GM18867 (cell line): ENCODE data around the gene PGAM5.

ENCODE experiments used
- ATAC-seq: cut with Tn5 transposase; IDR thresholded peaks from one replicate; pipeline ENCODE4 v1.9.1; 2021; ENCODE audit warnings: mild to moderate bottlenecking, moderate library complexity; ENCODE audit not compliant: unreplicated experiment

Gene PGAM5

DNA sequence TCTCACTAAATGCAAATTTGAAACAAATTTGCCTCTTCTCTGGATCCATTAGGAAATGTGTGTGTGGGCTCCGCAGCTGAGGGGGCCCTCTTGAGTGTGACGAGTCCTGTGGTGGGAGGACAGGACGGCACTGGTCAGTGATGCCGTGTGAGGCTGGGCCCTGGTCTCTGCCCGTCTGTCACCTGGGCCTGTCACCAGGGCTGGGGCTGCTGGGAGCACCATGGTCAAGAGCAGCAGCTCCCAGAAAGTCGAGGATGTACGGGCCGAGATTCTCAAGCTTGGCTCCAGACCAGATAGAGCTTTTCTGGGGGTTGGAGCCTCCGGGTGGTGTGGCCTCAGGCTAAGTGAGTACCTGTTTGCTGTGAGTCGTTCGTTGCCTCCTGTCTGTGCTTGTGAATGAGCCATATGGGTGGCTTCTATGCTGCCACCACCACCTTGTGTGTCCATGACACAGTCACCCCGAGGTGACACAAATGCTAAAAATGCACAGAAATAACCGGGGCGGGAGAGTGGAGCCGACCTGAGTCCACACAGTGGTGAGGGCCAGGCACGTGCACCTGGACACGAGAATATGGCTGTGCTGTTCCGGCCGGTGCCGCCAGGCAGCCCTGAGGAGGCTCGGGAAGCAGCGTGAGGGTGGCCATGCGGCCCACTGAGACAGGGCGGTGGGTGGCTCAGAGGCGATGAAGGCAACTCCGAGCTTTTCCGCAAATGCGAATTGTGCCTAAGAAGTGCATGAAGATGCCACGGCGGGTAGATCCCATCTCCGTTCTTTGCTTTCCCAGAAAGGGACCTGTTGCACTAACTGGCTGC lies 8.7 kb downstream of the PGAM5 start:
- ATAC-seq, result no peak

DNA sequence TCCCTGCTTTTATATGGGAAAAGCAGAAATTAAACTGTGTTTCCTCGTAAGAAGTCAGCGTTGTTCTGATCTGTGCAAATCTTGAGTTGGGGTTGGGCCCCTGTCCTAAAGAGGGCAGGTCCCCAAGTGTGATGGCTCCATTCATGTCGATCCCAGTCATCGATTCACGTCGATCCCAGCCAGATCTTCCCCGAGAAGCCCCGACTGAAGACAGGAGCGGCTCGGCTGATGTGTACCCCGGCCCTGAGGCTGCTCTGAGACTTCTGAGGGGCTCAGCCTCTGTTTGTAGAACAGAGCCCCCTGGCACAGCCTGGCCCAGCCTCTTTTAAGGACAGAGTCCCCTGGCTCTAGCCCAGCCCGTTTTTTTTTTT lies 9.3 kb downstream of the PGAM5 start:
- ATAC-seq, result no peak

DNA sequence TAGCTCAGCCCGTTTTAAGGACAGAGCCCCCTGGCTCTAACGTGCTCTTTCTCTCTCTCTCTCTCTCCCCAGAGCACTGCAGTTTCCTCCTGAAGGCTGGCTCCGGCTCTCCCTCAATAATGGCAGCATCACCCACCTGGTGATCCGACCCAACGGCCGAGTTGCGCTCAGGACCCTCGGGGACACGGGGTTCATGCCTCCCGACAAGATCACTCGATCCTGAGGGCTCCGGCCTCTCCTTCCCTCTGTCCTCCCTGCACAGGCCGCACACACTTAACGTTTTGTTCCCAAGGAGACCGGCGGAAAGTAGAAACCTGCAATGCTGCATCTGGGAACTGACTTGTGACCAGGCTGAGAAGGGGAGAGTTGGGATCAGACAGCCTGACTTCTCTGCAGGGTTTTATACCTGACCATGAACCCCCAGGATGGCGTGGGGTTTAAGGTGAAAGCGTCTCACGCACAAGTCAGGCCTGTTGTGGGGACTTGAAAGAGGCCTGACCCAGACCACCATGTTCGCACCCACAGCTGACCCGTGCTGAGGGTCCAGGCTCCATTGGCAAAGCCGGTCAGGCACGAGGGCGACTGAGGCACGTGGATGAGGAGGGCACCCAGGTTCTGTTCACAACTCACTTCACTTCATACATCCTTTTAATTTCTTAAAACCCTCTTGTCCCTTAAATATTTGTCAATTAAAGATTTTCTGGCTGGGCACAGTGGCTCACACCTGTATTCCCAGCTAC lies 10.1 kb downstream of the PGAM5 start:
- ATAC-seq, result no peak

DNA sequence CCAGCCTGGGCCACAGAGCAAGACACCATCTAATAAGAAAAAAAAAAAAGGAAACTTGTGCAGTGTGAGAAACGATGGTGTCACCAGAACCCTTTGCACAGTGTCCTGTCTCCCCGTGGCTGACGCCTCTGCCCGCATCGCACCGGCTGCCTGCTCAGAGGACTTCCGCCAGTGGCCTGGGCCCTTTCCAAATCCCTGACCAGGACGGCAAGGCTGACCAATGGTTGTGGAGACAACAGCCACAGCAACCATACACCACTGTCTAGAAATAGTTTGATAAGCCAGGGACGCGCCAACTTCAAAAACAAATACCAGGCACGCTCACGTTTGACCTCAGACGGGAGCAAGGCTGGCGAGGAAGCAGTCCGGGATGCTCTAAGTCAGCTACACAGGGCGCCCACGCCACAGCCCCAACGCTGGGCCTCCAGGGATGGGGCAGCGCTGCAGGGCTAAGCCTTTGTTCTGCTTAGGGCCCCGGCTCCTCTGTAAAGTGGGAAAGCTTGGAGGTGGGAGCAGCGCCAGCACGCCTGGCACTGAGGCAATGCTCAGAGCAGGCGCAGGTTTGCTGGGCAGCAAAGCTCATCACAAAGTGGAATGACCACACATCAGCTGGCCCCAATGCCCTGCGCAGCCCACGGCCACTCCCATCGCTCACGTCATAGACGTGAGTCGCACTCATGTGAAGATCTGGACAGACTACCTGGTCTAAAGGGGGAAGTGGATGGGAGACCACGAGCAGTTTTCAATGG lies 12.5 kb downstream of the PGAM5 start:
- no peak for ATAC-seq

DNA sequence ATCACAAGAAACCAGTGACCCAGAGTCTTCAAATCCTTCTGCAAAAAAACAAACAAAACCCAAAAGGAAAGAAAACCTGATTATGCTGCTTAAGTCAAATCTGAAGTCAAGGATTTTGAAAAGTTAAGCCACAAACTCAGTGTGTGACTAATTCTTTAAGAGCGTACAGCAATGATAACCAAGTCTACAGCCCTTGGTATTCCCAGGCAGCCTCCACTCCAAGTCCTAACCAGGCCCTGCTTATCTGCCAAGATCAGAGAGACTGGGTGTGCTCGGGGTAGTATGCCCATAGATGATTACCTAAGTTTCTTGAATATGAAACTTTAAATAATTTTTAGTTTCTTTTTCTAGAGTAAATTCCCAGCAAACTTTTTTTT lies 13.1 kb downstream of the PGAM5 start:
- ATAC-seq, result no peak

DNA sequence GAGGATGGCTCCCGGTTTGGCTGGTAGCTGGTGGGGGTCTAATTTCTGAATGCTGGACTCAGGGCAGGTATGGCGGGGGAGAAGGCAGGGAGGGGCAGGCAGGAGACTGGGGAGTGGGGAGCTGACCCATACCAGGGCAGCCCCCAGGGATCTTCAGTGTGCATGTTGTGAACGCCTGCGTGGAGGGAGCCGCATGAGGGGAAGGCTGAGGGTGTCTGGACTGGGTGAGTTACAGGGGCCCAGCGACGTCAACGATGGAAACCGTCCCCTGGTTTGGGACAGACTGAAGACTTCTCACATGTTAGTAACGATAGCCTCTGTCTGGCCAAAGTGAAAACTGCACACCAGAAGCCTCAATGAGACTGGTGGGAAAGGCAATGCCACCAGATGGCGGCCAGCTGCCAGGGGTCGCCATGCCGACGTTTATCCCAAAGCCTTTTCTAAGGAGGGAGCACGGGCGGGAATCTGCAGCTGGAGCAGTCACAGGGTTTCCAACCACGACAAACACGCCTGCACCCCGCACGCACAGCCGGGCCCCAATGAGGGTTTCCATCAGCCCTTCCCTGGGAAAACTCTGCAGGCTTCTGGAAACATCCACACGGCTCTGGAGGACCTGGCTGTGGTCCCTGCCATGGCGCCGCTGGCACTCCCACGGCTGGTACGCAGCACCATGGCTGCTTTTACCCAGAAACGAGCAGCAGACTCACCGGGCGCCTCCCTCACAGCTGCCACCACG lies 14.0 kb downstream of the PGAM5 start:
- no peak for ATAC-seq

DNA sequence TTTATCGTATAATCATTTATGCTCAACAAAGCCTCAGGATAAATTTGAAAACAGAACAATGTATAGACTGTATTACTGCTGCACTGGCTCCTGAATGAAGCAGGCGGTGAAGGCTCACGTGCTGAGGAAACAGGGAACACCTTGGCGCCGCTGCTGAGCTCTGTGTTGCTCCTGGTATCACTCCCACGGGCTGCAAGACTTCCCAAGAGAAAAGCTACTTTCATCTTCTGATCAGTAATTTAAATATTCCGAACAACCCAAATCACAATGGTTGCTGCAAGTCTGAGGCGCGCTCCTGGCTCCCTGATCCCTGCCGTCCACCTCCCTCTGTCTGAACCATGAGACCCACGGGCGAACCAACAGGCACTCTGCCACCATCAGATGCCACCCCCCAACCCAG lies 15.7 kb downstream of the PGAM5 start:
- ATAC-seq, result no peak

DNA sequence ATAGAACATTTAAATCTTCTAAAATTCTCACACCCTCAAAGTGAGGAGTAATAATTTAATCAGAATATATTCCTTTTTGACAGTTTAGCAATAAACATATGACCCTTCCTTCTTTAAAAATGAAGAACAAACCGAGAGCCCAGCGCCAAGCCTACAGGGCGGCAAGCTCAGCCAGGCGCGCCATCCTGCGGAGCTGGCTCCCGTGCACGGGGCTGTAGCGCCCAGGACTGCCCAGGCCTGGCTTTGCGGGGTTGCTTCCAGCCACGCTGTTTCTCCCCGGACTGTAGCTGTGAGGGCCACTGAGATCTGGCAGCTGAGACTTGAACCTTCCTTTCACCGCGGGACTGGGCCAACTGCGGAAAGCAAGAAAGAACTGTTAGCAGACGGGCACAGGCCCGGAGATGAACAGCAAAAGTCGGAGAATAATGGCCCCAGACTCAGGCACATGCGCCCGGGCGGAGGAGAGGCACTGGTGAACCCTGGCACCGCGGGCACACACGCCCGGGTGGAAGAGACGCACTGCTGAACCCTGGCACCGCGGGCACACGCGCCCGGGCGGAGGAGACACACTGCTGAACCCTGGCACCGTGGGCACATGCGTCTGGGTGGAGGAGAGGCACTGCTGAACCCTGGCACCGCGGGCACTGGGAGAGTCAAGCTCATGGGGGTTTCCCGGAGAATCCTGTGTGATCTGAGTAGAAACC lies 16.6 kb downstream of the PGAM5 start:
- ATAC-seq, result no peak

DNA sequence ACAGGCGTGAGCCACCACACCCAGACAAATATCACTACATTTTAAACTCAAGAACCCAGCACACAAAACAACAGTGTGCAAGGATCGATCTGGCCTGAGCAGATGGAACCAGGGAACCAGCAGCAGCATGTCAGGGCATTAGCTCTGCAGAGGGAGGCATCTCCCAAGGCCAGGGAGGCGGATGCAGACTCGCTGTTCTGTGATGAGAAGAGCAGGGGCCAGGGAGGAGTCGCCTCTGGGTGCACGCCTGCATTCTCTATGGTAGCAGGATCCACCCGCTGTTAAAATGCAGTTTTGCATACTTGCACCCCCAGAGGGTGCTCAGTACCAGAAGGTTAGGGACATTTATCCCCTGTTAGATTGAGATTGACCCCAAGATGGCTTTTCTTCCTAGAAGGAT lies 17.9 kb downstream of the PGAM5 start:
- no peak for ATAC-seq

DNA sequence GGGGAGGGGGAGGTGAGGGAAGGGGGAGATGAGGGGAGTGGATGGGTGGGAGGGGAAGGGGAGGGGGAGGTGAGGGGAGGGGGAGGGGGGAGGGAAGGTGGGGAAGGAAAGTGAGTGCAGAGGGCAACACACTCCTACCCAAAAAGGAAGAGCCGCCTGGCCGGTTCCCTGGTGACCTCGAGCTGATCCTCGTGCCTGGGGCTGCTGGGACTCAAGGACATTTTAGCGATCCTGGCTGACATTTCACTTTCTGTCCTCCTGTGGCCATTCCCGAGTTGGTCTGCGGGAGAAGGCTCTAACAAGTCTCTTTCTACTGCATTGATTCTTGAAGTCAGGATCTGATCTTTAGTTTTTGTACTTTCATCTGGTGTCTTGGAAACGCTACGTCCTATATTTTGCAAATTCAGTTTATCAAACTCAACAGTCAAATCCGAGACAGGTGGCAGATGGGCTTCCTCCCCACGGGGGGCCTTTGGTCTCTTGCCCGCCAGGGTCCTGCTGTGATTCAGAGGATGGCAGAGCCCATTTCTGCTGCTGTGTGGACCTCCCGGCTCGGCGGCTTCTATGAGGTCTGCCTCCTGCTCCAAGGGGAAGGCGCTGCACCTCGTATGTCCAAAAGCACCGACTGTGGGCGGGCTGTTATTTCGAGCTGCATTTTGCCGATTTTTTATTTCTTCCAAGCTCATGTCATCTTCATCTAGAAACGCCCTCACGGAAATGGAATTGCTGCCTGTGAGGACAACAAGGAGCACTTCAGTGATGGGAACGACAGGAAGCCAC lies 19.1 kb downstream of the PGAM5 start:
- no peak for ATAC-seq

DNA sequence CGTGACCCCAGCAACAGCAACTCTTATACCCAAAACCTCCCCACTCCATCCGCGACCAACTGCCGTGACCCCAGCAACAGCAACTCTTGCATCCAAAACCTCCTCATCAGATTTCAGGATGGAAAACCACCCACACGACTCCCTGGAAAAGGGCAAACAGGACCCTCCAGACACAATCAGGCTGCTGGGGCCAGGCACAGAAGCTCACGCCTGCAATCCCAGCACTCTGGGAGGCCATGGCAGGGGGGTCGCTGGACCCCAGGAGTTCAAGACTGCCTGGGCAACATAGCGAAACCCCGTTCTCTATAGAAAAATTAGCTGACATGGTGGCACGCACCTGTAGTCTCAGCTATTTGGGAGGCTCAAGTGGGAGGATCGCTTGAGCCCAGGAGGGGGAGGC lies 19.7 kb downstream of the PGAM5 start:
- no peak for ATAC-seq

DNA sequence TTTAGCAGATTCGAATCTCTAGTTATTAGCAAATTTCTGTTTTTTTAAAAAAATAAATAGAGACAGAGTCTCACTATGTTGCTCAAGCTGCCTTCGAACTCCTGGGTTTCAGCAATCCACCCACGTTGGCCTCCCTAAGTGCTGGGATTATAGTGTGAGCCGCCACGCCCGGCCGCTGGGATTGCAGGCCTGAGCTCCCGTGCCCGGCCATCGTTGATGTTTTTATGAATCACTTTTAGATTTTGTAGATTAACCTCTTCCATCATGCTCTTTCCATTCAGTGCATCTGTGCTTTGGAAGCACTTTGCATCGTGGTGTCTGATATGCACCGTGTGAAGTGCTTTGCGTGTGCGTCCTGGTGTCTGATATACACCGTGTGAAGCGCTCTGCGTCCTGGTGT lies 20.9 kb downstream of the PGAM5 start:
- ATAC-seq, result no peak

DNA sequence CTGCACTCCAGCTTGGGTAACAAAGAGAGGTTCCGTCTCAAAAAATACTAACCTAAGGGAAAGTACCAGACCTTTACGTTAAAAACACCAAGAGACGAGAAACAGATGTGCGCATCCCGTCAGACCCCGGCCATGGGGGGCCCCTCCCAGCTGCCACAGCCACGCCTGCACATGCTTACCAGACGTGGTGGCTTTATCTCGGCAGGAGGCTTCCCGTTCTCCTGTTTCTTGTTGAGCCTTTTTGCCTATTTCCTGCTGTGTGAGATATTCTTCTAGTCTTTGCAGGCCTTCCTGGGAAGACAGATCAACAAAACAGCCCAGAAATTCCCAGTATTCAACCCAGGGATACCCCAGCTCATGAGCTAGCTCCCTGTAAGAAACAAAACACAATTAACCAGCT lies 23.6 kb downstream of the PGAM5 start:
- no peak for ATAC-seq

DNA sequence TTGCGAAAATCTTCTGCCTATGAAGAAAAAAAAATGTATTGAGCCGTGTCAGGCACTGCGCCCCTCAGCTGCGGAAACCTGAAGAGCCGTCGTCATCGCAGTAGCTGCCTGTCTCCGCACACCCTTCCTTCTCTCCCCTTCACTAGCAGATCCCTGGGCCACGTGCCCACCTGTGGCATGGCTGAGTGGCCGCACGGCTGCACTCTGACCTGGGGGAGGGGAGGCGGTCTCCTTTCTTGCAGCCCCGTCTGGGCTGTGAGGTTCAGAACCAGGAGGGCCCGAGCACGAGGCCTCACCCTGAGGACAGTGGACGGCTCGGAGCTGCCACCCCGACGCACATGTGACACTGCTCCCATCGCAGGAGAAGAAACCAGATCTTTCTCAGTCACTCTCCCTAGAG lies 24.9 kb downstream of the PGAM5 start:
- ATAC-seq, result no peak

DNA sequence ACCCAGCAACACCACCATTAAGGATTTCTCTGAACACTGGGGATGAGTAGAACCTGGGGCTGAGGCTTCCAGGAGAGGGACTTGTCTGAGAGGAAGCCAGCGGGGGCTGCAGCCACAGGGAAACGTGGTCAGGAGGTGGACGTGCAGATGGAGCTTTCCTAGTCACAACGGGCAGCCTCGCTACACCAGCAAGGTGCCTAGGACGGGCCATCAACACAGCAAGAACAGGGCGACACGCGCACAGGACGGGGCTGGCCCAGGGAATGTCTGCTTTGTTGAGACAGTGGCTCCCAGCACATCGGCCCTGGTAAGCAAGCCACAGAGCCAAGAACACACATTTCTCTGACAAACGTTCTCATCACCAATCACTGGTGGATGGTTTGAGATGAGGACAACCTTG lies 25.7 kb downstream of the PGAM5 start:
- no peak for ATAC-seq

DNA sequence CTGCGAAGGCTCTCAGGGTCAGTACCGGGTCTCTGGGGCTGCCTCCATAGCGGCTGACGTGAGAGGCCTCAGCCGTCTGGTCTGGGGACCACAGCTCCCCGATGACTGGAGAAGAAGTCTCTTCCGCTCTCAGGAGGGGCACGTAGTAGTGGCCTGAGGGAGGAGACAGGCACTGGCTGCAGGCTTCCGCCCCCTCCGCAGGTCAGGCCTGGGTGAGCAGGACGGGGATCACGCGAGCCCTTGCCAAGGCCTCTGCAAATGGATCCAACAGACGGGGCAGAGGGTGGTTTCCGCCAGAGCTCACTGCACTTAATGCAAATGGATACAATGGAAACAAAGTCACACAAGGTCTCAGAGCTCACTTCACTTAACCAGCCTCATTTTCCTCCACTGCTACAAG lies 26.3 kb downstream of the PGAM5 start:
- ATAC-seq, result no peak

DNA sequence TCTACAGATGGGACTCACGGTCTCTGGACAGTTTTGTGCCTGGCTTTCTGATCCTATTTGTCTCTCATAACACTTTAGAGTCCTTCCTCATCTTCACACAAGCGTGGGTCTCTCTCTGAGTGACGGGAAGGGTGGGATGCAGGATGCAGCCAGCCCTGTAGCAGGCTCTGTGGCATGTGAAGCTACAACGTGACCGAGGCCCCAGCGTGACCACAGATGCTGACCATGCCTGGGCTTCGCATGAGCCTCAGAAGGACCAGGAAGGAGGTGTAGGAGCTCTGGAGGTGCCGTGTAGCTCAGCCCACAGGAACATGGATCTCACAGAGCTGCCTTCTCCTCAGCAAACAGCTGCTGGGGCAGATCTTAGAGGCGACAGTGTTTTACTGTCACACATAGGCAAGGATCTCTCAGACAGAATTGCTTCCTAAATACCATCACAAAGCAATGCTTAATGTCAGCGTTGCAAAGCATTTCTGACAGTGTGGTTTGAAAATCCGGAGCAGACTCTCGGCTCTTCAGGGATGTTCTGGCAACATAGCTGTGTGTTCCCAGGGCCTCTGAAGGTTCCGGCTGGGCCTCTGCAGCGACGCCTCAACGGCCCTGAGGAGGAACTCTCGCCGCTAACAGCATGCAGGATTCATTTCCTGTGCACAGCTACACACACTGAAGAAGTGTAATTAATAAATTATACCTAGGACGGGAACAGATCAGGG lies 29.1 kb downstream of the PGAM5 start:
- ATAC-seq, result no peak

DNA sequence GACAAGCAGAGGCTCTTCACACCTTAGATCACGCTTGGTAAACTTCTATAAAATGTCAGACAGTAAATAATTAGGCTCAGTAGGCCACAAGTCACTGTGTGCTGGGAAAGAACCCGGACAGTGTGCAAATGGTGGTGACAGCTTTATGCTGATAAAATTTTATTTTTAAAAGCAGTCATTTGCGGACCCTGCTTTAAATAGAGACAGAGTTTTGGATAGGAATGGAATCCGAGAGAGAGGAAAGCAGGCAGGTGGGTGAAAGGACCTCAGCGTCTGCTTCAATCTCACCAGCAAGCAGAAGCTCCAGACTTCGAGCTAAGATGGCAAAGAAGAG lies 29.6 kb downstream of the PGAM5 start:
- no peak for ATAC-seq

DNA sequence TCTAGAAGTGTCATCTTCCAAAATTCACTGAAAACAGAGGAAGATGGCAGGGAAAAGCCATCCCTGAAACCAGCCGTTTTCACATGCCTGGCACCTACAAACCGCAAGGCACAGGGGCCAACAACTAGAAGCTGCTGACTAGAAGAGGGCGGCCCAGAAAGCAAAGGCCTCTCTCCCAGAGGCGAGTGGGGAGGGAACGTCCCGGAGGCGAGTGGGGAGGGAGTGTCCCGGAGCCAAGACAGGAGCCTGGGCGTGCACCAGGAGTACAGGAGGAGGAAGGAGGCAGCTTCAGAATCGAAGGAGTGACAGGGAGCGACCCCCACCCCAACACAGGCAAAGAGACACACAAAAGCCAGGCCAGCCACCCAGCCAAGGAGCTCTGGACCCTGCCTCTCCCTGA lies 30.0 kb downstream of the PGAM5 start:
- ATAC-seq, result no peak
